ENCODE data around the gene ADARB1. TPM values are rescaled to one million over a fixed set of nuclear protein-coding genes. Genes with fewer than 3 reads are reported as not detected.

ADARB1 gene
- total RNA-seq, 1 experiment from 2014 or later: 8.3 TPM

DNA sequence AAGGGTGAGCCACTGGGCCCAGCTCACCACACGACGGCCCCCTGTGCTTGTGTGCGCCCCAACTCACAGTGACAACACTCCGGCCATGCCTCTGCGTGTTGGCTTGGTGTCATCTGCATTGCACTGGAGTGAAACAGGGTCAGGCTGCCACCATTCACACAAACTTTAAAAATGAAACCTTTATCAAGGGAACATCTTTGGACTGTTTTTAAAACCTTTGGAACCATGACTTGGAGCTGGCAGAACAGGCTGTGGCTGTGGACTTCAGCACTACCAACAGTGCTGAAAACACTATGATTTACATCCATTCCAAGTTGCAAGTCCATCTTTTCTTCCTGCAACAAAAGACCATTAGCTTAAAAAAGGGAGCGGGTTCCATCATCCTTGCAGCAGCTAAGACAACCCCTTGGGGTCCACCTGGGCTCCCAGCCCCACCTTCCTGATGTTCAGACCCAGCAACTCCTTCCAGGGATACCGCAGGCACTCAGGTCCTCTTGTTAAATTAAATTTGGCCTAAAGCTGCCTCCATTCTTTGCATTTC lies 187.7 kb downstream of the ADARB1 start:
- in situ Hi-C loops (cut with HindIII; ENCODE audit: low pct_unique_long_range_greater_than_20kb, low sequenced_read_pairs): no loop called here
- no peak for DNase-seq (ENCODE audit: low read depth, low spot score)

DNA sequence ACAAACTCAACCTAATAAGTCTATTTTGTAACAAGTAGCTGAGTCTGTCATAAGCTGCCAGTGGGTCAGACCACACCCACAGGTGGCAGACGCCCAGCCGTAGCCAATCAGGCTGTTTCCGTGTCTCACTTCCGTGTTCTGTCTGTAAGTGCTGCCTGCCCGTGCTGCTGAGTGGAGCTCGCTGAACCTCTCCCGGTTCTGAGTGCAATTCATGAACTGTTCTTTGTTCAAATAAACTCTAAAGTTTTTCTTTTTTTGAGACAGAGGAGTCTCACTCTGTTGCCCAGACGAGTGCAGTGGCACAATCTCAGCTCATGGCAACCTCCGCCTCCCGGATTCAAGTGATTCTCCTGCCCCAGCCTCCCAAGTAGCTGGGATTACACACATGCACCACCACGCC lies 188.2 kb downstream of the ADARB1 start:
- no peak for DNase-seq (ENCODE audit: low read depth, low spot score)
- in situ Hi-C loops (cut with HindIII; ENCODE audit: low pct_unique_long_range_greater_than_20kb, low sequenced_read_pairs): no loop called here

DNA sequence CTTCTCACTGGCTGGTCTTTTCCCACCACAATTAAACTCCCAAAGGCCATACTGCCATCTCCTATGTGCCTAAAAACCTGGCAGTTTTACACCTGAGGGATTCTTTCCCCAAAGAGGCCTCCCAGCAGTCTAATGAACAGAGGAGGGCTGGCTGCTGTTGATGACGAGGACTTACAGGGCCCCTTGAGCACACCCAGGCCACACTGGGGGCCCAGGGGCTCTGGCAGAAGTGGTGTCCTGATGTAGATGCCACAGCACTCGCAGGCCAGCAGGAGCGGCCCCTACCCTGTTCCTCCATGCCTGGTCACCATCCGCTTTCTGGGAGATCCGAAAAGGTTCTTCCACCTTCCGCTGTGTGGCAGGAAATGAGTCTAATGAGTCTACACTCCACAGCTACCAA lies 189.2 kb downstream of the ADARB1 start:
- DNase-seq (ENCODE audit: low read depth, low spot score): no peak
- in situ Hi-C loops (cut with HindIII; ENCODE audit: low pct_unique_long_range_greater_than_20kb, low sequenced_read_pairs): no loop called here

DNA sequence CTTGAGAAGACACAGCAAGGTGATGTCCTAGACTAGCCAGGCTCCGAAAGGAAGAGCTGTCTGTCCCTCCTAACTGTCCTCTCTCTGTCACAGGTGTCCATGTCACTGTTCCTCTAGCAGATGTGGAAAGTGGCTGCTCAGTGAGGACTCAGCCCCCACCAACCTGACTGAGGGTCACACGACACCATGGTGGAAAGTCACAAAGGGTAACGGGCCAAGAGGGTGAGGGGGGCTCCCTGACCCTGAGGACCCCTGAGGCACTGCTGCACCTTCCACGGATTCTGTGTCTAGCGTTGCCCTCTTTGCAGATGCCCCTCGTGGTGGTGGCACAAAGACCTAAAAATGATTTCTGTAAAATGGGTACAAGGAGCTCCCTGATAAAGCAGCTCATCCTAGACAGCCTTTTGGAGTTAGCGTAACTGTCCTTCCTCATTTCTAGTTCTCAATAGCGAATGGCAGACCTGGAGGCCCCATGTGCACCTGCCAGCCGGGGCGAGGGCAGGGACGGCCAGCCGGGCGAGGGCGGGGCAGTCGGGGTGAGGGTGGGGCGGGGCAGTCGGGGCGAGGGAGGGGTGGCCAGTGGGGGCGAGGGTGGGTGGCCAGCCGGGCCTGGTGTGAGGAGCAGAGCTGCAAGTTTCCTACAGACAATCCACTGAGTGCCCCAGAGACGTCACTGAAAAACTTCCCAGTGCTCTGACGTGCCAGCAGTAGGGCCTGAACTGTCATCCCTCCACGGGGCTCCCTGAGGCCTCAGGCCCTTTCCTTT lies 189.9 kb downstream of the ADARB1 start:
- in situ Hi-C loops (cut with HindIII; ENCODE audit: low pct_unique_long_range_greater_than_20kb, low sequenced_read_pairs): no loop called here
- no peak for DNase-seq (ENCODE audit: low read depth, low spot score)

DNA sequence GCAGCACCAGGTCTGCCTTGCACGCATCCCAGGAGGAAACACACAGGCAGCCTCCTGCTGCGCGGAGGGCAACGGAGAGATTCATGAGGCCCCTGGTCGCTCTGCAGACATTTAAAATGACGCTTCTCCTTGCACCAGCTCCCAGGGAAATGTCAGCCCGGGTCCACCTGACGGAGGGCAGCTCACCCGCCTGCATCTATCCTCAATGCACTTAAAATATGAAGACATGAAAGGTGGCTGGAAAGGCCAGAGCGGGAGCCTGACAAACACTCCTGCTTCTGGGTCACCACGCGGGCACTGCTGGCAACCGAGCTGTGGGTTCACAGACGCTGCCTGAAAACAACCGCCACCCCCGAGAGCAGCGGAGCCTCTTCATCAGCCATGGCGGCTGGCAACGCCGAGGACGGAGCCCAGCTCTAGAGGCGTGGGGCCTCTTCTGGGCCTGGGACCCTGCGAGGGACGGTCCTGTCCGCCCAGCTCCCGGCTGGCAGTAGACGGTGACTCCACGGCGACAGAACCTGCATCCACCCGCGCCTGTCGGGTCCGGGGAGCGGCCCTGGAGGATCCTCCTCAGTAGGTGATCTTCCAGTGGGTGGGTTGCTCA lies 190.6 kb downstream of the ADARB1 start:
- in situ Hi-C loops (cut with HindIII; ENCODE audit: low pct_unique_long_range_greater_than_20kb, low sequenced_read_pairs): no loop called here
- DNase-seq (ENCODE audit: low read depth, low spot score): no peak

DNA sequence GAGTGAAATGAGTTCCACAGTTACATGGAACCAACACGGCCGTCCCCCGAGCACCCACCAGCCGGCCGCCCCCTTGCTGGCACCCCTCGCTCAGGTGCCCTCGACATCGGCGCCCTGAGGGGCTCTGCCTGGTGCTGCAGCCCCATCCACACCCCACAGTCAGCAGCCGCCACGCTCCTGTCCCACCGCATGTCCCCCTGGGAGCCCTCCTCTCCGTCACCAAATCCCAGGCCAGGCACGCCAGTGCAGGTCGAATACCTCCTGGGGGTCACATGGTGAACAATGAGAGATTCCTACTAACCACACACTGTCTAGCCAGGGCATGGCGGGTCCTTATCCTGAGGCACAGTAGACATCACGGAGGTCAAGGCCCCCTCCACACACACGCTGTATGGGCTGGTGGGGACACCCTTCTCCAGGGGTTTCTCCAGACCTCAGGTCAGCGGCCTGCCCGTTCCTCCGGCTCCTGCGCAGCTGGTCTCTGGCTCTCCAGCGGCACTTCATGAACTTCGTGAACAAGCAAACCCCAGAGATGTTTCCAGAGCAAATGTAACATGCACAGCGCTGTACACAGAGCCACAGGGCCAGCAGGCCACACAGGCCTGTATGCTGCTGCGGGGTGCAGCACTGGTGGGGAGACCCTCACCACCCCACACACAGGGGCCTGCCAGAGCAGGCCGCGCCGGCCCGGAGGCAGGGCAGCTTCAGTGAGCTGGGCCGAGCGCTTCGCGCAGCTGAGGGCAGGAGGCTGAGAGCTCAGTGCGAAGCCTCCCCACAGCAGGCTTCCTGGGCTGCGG lies 191.5 kb downstream of the ADARB1 start:
- DNase-seq (ENCODE audit: low read depth, low spot score): no peak
- in situ Hi-C loops (cut with HindIII; ENCODE audit: low pct_unique_long_range_greater_than_20kb, low sequenced_read_pairs): no loop called here

DNA sequence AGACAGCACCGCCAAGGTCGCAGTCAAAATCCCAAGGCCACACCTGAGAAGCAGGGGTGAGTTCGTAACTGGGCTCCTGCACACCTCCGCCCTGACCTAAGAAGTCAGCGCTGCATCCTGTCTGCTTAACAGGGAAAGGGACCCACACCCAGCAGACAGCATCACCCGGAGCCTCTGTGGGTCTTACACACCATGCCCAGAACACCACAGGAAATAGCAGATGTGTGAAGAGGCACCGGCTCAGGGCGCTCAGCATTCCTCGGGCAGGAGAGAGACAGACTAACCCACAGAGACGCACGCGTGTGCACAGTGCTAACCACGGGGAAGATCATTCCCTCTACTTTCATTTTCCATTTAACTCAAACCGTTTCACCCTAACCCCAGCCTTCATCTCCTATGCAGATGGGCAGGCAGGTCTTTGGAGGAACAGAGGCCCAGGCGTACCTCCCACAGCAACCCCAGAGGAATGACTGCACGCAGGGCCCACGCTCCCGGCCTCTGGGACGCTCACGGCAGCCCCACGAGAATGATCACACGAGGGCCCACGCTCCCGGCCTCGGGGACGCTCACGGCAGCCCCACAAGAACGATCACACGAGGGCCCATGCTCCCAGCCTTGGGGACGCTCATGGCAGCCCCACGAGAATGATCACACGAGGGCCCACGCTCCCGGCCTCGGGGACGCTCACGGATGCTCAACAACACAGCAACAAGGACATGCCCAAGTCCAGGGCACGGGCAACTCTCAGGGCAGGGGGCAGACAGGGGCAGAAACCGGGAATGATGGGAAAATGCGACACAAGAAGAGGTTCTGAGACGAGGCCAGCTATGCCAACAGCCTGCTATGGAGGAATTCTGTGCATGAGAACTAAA lies 192.4 kb downstream of the ADARB1 start:
- no peak for DNase-seq (ENCODE audit: low read depth, low spot score)
- in situ Hi-C loops (cut with HindIII; ENCODE audit: low pct_unique_long_range_greater_than_20kb, low sequenced_read_pairs): no loop called here

DNA sequence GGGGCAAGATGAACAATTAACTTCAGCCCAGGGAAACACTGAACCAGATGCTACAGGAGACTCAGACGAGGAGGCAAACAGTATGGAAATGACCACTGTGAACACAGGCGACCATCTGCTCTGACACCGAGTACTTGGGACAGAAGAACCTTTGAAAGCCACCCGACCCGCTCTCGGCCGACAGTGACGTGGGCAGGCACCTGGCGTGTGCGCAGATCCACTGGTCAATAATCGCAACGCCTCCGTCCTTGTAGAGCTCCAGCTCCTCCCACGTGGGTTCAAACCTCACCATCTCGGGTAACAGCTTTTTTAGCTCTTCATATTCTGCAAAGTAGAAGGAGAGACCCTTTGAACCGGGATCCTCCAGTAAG lies 193.0 kb downstream of the ADARB1 start:
- DNase-seq (ENCODE audit: low read depth, low spot score): no peak
- in situ Hi-C loops (cut with HindIII; ENCODE audit: low pct_unique_long_range_greater_than_20kb, low sequenced_read_pairs): no loop called here

DNA sequence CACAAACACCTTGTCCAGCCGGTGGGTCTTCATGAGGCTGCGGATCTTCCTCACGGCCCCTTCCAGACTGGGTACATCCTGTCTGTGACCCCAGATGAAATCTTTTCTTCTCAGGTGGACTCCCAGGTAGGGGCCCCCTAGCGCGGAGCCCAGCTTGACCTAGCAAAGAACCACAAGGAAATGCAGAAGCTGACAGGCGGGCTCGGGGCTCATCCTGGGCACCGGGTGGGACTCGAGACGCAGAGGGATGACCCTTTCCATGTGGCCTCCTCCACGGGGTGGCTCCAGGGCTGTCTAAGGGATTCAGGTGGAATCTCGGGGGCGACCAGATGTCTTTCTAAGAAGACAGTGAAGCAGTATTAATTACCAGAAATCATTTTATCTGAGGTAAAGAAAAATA lies 195.5 kb downstream of the ADARB1 start:
- no peak for DNase-seq (ENCODE audit: low read depth, low spot score)
- in situ Hi-C loops (cut with HindIII; ENCODE audit: low pct_unique_long_range_greater_than_20kb, low sequenced_read_pairs): no loop called here

DNA sequence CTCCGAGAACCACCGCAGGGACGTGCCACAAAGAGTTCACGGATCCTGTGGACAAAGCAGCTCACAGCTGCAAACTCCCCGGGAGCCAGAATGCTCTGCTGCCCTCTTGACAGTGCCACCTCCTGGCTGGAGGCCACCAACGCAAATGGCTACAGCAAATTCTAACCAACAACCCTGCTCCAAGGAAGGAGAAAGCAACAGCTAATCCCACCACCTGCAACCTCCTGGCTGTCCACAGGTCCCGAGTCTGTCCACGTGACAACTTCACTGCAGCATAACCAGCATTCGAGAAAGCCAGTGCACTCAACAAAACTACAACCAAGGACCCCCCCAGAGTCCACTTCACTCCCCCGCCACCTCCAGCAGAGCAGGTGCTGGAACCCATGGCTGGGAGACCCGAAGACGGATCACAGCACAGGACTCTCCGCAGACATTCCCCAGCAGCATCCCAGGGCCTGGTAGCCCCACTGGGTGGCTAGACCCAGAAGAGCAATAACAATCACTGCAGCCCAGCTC lies 196.0 kb downstream of the ADARB1 start:
- in situ Hi-C loops (cut with HindIII; ENCODE audit: low pct_unique_long_range_greater_than_20kb, low sequenced_read_pairs): no loop called here
- DNase-seq (ENCODE audit: low read depth, low spot score): peak; percentile 60

Other genes with a start within 250 kb of the ADARB1 start
- gene PTTG1IP, start 200.9 kb upstream of the ADARB1 start, total RNA-seq (2014; rRNA removed; shearing (Covaris generic)): 843 and 970 TPM in 2 replicates
- gene ITGB2, start 153.7 kb upstream of the ADARB1 start, total RNA-seq (2014; rRNA removed; shearing (Covaris generic)): 0.05 TPM in 1 of 2 replicates, not detected in the other
- 27.9 and 34.9 TPM in 2 replicates for gene SLX9, start 134.6 kb upstream of the ADARB1 start, total RNA-seq (2014; rRNA removed; shearing (Covaris generic))
- 14.3 and 15.8 TPM in 2 replicates for gene POFUT2, start 213.3 kb downstream of the ADARB1 start, total RNA-seq (2014; rRNA removed; shearing (Covaris generic))

Data from SK-MEL-5 (cell line).